ENCODE measurements around the gene PI4KB.
"Not testable (repeated sequence)": the region's sequence is repeated elsewhere in the genome, so short reads cannot be mapped to it uniquely, and the experiment has no call there.

PI4KB gene

DNA sequence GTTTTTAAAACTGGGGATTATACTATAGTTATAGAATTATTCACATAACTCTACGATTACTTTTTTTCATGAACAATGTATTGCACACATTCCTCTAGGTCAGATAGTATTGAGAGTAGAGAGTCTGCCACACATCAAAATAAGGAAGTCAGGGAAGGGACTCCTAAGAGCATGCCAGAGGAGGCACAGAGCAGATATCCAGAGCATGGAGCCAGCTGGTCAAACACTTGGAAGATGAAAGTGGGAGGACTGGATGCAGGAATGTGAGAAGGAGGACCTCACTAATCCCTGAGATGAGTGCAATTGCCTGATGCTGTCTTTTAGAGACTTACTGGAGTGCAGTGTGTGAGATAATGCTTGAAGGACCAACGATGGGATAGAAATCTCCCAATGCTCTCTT, 29.5 kb upstream of the PI4KB start:
- Histone ChIP-seq H3K4me3 (ENCODE audit: low read depth, low read length) (no peak overlapping the region), H3K9me3 (ENCODE audit: control insufficient read depth, low read length) (no peaks in the 10 kb centered on the region), H3K4me2 (ENCODE audit: low read length) (no peak overlapping the region), H3K9ac (no peak overlapping the region), H3K4me1 (no peaks in the 10 kb centered on the region), H2AFZ (no peak overlapping the region), H3K27me3 (ENCODE audit: control insufficient read depth, insufficient read depth, low read length) (no peaks in the 10 kb centered on the region), H3K36me3 (ENCODE audit: control insufficient read depth, insufficient read depth, low read length) (no peaks in the 10 kb centered on the region), H3K27ac (no peak overlapping the region), H3K79me2 (no peaks in the 10 kb centered on the region)
- TF ChIP-seq, protein P1, sequence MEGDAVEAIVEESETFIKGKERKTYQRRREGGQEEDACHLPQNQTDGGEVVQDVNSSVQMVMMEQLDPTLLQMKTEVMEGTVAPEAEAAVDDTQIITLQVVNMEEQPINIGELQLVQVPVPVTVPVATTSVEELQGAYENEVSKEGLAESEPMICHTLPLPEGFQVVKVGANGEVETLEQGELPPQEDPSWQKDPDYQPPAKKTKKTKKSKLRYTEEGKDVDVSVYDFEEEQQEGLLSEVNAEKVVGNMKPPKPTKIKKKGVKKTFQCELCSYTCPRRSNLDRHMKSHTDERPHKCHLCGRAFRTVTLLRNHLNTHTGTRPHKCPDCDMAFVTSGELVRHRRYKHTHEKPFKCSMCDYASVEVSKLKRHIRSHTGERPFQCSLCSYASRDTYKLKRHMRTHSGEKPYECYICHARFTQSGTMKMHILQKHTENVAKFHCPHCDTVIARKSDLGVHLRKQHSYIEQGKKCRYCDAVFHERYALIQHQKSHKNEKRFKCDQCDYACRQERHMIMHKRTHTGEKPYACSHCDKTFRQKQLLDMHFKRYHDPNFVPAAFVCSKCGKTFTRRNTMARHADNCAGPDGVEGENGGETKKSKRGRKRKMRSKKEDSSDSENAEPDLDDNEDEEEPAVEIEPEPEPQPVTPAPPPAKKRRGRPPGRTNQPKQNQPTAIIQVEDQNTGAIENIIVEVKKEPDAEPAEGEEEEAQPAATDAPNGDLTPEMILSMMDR (IDR thresholded peaks at IDR 0.05), result no peak

DNA sequence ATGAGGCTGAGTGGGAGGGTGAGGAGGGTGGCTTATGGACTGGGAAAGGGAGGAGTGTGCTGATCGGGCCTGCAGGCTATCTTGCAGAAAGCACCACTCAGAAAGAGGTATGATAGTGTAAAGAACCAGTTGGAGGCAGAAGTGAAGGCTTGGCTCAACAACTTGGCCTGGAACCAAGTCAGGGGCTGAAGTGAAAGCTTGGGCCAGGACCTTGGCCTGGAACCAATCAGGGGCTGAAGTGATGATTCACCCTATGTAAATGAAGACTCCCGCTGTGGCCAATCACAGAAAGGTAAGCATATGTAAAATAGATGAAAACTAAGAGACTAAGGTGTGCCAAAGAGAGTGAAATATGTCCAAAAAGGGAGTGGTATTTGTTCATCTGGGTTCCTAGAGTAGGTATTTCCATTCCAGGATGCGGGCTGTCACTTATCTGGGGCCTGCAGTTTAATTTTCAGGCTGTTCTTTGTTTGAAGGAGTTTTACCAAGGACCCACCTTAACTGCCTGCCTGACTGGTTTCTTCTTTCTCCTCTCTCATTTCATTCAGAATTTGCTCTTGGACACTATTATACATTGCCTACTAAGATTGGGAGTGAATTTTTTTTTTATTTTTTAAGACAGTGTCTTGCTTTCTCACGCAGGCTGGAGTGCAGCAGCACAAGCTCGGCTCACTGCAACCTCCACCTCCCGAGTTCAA, 25.0 kb upstream of the PI4KB start:
- Histone ChIP-seq H3K9me3 (ENCODE audit: control insufficient read depth, low read length) (no peaks in the 10 kb centered on the region), H3K4me2 (ENCODE audit: low read length) (no peak overlapping the region), H3K9ac (no peak overlapping the region), H3K27ac (no peak overlapping the region), H3K4me1 (no peaks in the 10 kb centered on the region), H3K36me3 (ENCODE audit: control insufficient read depth, insufficient read depth, low read length) (no peaks in the 10 kb centered on the region), H3K79me2 (no peaks in the 10 kb centered on the region), H2AFZ (no peak overlapping the region), H3K4me3 (ENCODE audit: low read depth, low read length) (no peak overlapping the region), H3K27me3 (ENCODE audit: control insufficient read depth, insufficient read depth, low read length) (no peaks in the 10 kb centered on the region)
- TF ChIP-seq, protein P1 (IDR thresholded peaks at IDR 0.05), result no peak

DNA sequence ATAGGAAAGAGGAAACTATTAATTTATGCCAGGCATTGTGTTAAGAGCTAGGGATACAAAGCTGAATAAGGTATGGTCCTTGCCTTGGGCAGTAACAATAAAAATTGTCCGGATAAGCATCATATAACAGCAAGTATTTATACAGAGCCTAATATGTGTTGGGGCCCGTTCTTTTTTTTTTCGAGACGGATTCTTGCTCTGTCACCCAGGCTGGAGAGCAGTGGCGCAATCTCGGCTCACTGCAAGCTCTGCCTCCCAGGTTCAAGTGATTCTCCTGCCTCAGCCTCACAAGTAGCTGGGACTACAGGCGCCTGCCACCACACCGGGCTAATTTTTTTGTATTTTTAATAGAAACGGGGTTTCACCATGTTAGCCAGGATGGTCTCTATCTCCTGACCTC, 23.1 kb upstream of the PI4KB start:
- H3K79me2 ChIP-seq; H3K27ac ChIP-seq; H2AFZ ChIP-seq; H3K9ac ChIP-seq; H3K27me3 ChIP-seq (ENCODE audit: control insufficient read depth, insufficient read depth, low read length); H3K4me1 ChIP-seq; H3K4me3 ChIP-seq (ENCODE audit: low read depth, low read length); H3K4me2 ChIP-seq (ENCODE audit: low read length); H3K9me3 ChIP-seq (ENCODE audit: control insufficient read depth, low read length); H3K36me3 ChIP-seq (ENCODE audit: control insufficient read depth, insufficient read depth, low read length): not testable (repeated sequence)

DNA sequence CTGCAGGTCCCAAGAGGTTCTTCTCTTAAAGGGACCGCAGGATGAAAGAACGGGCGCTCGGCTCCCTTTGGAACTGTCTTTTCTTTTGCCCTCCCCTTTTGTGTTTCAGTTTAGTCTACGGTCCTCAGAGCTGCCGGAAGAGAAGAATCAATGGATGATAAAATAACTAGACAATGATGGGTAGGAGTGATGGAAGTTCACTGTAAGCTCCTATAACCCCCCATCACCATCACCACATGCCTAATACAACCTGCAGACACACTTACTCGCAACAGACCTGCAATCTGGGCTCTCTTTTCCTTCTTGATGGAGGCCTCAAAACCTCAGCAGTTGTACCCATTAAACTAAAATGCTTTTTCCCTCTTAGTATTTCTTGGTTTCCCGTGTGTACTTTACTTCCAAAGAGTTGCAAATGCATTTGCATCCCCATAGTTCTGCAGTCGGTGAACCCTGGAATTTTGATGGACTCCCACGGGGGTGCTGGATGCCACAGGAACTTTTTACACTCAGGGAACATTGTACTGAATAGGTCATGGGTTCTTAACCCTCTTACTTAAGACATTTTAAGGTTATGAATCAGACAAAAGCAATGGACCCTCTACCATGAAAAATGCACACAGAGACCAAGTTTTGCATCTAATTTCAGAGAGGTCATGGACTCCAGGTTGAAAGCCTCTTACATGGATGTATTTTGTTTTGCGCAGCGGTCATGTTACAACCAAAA, 20.5 kb upstream of the PI4KB start:
- peak overlapping the region; percentile 59 for H3K4me2 ChIP-seq (ENCODE audit: low read length)
- no peak overlapping the region for H3K9ac ChIP-seq
- TF ChIP-seq, protein P1 (IDR thresholded peaks at IDR 0.05), result no peak
- H3K4me3 ChIP-seq (ENCODE audit: low read depth, low read length), result peak overlapping the region; percentile 67
- peak overlapping the region; percentile 85 for H2AFZ ChIP-seq
- no peaks in the 10 kb centered on the region for H3K27me3 ChIP-seq (ENCODE audit: control insufficient read depth, insufficient read depth, low read length)
- no peaks in the 10 kb centered on the region for H3K36me3 ChIP-seq (ENCODE audit: control insufficient read depth, insufficient read depth, low read length)
- peak overlapping the region; percentile 80 for H3K27ac ChIP-seq
- H3K79me2 ChIP-seq, result no peaks in the 10 kb centered on the region
- H3K4me1 ChIP-seq, result no peaks in the 10 kb centered on the region
- H3K9me3 ChIP-seq (ENCODE audit: control insufficient read depth, low read length), result no peaks in the 10 kb centered on the region

DNA sequence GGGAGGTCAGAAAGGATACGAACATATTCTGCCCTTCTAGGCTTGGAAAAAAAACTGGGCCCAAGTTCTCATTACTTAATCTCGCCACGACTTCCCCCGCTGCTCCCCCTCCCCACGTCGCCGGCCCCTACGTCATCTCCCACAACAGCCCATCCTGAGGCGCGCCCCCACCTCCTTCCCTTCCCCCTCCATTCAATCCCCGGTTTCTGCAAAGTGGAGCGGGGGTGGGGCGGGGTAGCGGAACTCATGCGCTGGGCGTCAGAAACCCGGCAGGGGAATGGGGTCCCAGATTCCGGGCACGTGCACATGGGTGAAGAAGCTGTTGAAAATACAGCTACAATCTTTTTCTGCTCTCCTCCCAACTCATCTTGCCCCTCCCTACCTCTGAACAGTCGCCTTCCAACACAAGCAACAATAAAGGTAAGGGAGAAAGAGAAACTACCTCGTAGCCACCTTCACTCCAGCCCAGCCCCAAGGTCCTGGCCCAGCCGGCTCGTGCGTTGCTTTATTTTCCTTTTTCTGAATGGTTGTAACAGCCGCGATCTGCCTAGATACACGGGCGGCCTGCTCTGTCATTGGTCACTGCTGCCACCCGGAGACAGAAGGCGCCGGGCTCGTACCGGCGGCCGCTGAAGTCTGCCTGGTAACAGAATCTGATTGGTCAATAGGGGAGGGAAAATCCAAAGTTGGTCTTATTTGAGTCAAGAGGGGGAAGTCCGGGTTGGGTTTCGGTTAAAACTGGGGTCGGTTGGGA, 19.7 kb upstream of the PI4KB start, which contains the start of gene RFX5:
RFX5 (minus strand) TSS at position 484 of the 754 bp plus-strand sequence. CDS start 932 bp downstream, outside the sequence.
- H3K36me3 ChIP-seq (ENCODE audit: control insufficient read depth, insufficient read depth, low read length), result no peaks in the 10 kb centered on the region
- H3K4me1 ChIP-seq, result no peaks in the 10 kb centered on the region
- H2AFZ ChIP-seq, result peak within 1 kb of the TSS; percentile 85
- peak within 1 kb of the TSS; percentile 67 for H3K4me3 ChIP-seq (ENCODE audit: low read depth, low read length)
- no peaks in the 10 kb centered on the region for H3K27me3 ChIP-seq (ENCODE audit: control insufficient read depth, insufficient read depth, low read length)
- no peaks in the 10 kb centered on the region for H3K79me2 ChIP-seq
- H3K27ac ChIP-seq, result peak within 1 kb of the TSS; percentile 80
- H3K9me3 ChIP-seq (ENCODE audit: control insufficient read depth, low read length), result no peaks in the 10 kb centered on the region
- TF ChIP-seq, protein P1 (IDR thresholded peaks at IDR 0.05), result no peak
- no peak within 1 kb of the TSS for H3K9ac ChIP-seq
- peak within 1 kb of the TSS; percentile 59 for H3K4me2 ChIP-seq (ENCODE audit: low read length)

All from parathyroid adenoma (tissue), 2 donors.